Urinary bladder (tissue), 4 donors: ENCODE results near the gene SCIMP. TPM values are rescaled to one million over a fixed set of nuclear protein-coding genes. Genes with fewer than 3 reads are reported as not detected.
A peak's percentile ranks its signal among the peaks of the same experiment; 100 is the strongest.

Experiments
- DNase-seq: peaks from one replicate; pipeline ENCODE4 v3.0.0-alpha.2; 2015; ENCODE audit errors: extremely low spot score
- H3K27ac ChIP-seq: one replicate; pipeline ENCODE4 v1.5.1; 2013; ENCODE audit warnings: low read depth, mild to moderate bottlenecking, moderate library complexity
- H3K36me3 ChIP-seq: one replicate; pipeline ENCODE4 v1.6.1; 2013; ENCODE audit warnings: mild to moderate bottlenecking, moderate library complexity; ENCODE audit not compliant: insufficient read depth
- H3K4me1 ChIP-seq: one replicate; pipeline ENCODE4 v1.6.1; 2013; ENCODE audit warnings: mild to moderate bottlenecking, moderate library complexity; ENCODE audit not compliant: insufficient read depth
- H3K4me3 ChIP-seq: one replicate; pipeline ENCODE4 v1.5.1; 2013; ENCODE audit warnings: low read depth, low read length
- WGBS: extraction: QIAGEN DNeasy Blood & Tissue Kit; methylation state at CpG from one replicate; pipeline ENCODE4 v1.1.7; 2013; 5-methylcytosine and 5-hydroxymethylcytosine counted together
- polyA plus RNA-seq: library from polyadenylated mRNA; stranded (reverse); fragments of 200-250 nt; gene quantifications from one replicate; pipeline ENCODE4 v1.2.3, GENCODE V29; 2013
- total RNA-seq: library from RNA; depleted of rRNA; stranded (reverse); fragments of >200 nt; gene quantifications from one replicate; pipeline ENCODE4 v1.2.3, GENCODE V29; 2014
- donor health status: healthy with polysubstance abuse.
- donor health status: healthy.

Gene SCIMP
- total RNA-seq: 0.42 TPM
- 3.3 TPM for polyA plus RNA-seq

GRCh38 chr17:5234645-5235576, at the start of gene SCIMP:
Gene SCIMP, minus strand, starts transcription at chr17:5234860. Its CDS starts 105 bp downstream, at chr17:5234755.
- DNase-seq: no peak
- Histone ChIP-seq H3K4me1 (no peaks in the 10 kb centered on the region), H3K36me3 (no peaks in the 10 kb centered on the region), H3K4me3 (no peak within 1 kb of the TSS), H3K27ac (no peak within 1 kb of the TSS)
- WGBS: 90% methylated on average over 19 of the region's 19 CpGs

GRCh38 chr17:5283571-5284315, 49.1 kb upstream of the SCIMP start:
- WGBS: 53% methylated on average over 5 of the region's 5 CpGs
- Histone ChIP-seq H3K27ac (no peak overlapping the region), H3K4me3 (no peak overlapping the region), H3K4me1 (peaks cover 2% of the 10 kb centered on the region), H3K36me3 (no peaks in the 10 kb centered on the region)
- no peak for DNase-seq

GRCh38 chr17:5282642-5283217, 48.1 kb upstream of the SCIMP start:
- no peak for DNase-seq
- Histone ChIP-seq H3K4me3 (peak overlapping the region; percentile 97), H3K4me1 (peaks cover 2% of the 10 kb centered on the region), H3K36me3 (no peaks in the 10 kb centered on the region), H3K27ac (no peak overlapping the region)
- WGBS: 2% methylated on average over 34 of the region's 34 CpGs

GRCh38 chr17:5281814-5282641, 47.4 kb upstream of the SCIMP start, which contains the start of gene RABEP1:
Gene RABEP1, plus strand, starts transcription at chr17:5282284. Its CDS starts 203 bp downstream, at chr17:5282487.
- under 1% methylated on average over 98 of the region's 98 CpGs for WGBS
- Histone ChIP-seq H3K4me3 (peak within 1 kb of the TSS; percentile 97), H3K36me3 (no peaks in the 10 kb centered on the region), H3K4me1 (peaks cover 2% of the 10 kb centered on the region), H3K27ac (peak within 1 kb of the TSS; percentile 75)
- peak; percentile 69 for DNase-seq

GRCh38 chr17:5272322-5272721, 37.7 kb upstream of the SCIMP start:
- Histone ChIP-seq H3K4me3 (no peak overlapping the region), H3K27ac (no peak overlapping the region), H3K4me1 (no peaks in the 10 kb centered on the region), H3K36me3 (no peaks in the 10 kb centered on the region)
- DNase-seq: no peak
- 76% methylated on average over 6 of the region's 6 CpGs for WGBS

GRCh38 chr17:5269241-5269960, 34.7 kb upstream of the SCIMP start:
- Histone ChIP-seq H3K36me3 (no peaks in the 10 kb centered on the region), H3K27ac (no peak overlapping the region), H3K4me3 (no peak overlapping the region), H3K4me1 (no peaks in the 10 kb centered on the region)
- DNase-seq: no peak
- WGBS: 81% methylated on average over 4 of the region's 4 CpGs

- Histone ChIP-seq H3K4me1 (no peaks in the 10 kb centered on the region), H3K4me3 (no peak overlapping the region), H3K27ac (no peak overlapping the region), H3K36me3 (no peaks in the 10 kb centered on the region)
- 35% methylated on average over 3 of the region's 3 CpGs for WGBS
- DNase-seq: no peak
Measured at GRCh38 chr17:5264893-5265292, 30.2 kb upstream of the SCIMP start.

GRCh38 chr17:5263441-5263840, 28.8 kb upstream of the SCIMP start:
- WGBS: 93% methylated on average over 6 of the region's 6 CpGs
- H3K27ac ChIP-seq: no peak overlapping the region
- no peaks in the 10 kb centered on the region for H3K36me3 ChIP-seq
- no peak overlapping the region for H3K4me3 ChIP-seq
- no peaks in the 10 kb centered on the region for H3K4me1 ChIP-seq
- DNase-seq: no peak

GRCh38 chr17:5262416-5262991, 27.8 kb upstream of the SCIMP start:
- Histone ChIP-seq H3K27ac (no peak overlapping the region), H3K4me3 (no peak overlapping the region), H3K4me1 (no peaks in the 10 kb centered on the region), H3K36me3 (no peaks in the 10 kb centered on the region)
- 74% methylated on average over 2 of the region's 2 CpGs for WGBS
- no peak for DNase-seq

GRCh38 chr17:5260542-5260941, 25.9 kb upstream of the SCIMP start:
- no peaks in the 10 kb centered on the region for H3K36me3 ChIP-seq
- no peaks in the 10 kb centered on the region for H3K4me1 ChIP-seq
- H3K27ac ChIP-seq: no peak overlapping the region
- DNase-seq: no peak
- no peak overlapping the region for H3K4me3 ChIP-seq
- WGBS: 93% methylated on average over 1 of the region's 1 CpG

GRCh38 chr17:5257124-5257523, 22.5 kb upstream of the SCIMP start:
- Histone ChIP-seq H3K4me1 (no peaks in the 10 kb centered on the region), H3K36me3 (no peaks in the 10 kb centered on the region), H3K27ac (no peak overlapping the region), H3K4me3 (no peak overlapping the region)
- DNase-seq: no peak
- 83% methylated on average over 5 of the region's 5 CpGs for WGBS

GRCh38 chr17:5254903-5255521, 20.4 kb upstream of the SCIMP start:
- Histone ChIP-seq H3K36me3 (no peaks in the 10 kb centered on the region), H3K4me1 (no peaks in the 10 kb centered on the region), H3K27ac (no peak overlapping the region), H3K4me3 (no peak overlapping the region)
- DNase-seq: no peak
- WGBS: 69% methylated on average over 5 of the region's 5 CpGs
